GM12872 (cell line): ENCODE results near the gene OSTF1.

ENCODE experiments used
- TF ChIP-seq, protein P1 (sequence below): IDR thresholded peaks from 3 replicates; pipeline ENCODE4 v1.5.1; 2011; ENCODE audit warnings: low read depth, mild to moderate bottlenecking, low read length, moderate library complexity; ENCODE audit not compliant: insufficient read depth

The OSTF1 gene

DNA sequence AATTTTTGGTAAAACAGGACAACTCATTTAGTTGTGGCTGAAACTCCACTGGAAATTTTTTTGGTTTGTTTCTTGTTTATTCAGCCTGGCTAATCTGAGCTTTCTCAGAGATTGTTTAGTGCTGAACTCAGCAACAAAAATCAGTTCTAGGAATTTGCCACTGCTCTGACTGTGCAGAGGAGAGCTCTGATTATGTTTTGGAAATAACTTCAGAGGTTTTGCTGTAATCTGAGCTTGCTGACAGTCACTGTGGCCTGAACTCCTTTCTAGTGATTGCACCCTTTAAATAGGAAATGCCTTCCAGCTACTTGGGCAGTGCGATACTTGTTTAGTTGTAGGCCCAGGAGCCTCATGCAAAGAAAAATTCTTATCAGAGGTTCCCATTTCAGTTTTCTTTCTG, 60.2 kb downstream of the OSTF1 start:
- TF ChIP-seq, protein P1, sequence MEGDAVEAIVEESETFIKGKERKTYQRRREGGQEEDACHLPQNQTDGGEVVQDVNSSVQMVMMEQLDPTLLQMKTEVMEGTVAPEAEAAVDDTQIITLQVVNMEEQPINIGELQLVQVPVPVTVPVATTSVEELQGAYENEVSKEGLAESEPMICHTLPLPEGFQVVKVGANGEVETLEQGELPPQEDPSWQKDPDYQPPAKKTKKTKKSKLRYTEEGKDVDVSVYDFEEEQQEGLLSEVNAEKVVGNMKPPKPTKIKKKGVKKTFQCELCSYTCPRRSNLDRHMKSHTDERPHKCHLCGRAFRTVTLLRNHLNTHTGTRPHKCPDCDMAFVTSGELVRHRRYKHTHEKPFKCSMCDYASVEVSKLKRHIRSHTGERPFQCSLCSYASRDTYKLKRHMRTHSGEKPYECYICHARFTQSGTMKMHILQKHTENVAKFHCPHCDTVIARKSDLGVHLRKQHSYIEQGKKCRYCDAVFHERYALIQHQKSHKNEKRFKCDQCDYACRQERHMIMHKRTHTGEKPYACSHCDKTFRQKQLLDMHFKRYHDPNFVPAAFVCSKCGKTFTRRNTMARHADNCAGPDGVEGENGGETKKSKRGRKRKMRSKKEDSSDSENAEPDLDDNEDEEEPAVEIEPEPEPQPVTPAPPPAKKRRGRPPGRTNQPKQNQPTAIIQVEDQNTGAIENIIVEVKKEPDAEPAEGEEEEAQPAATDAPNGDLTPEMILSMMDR: no peak

DNA sequence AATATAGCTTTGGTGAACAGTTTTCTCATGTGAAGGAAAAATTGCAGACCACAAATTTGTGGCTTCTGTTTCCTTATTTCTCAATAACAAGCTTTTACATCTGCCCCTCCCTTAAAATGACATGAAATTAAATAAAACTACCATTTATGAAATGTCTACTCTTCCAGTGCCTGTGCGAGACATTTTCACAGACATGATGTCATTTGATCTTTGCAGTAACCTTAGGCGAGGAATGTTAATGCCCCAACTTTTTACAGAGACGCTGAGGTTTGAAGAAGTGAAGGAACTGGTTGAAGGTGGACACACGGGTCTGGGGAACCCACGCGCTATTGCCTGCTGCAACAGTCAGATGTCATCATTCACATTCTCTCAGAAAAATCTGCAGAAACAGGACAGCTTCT, 61.5 kb downstream of the OSTF1 start:
- TF ChIP-seq, protein P1: no peak

DNA sequence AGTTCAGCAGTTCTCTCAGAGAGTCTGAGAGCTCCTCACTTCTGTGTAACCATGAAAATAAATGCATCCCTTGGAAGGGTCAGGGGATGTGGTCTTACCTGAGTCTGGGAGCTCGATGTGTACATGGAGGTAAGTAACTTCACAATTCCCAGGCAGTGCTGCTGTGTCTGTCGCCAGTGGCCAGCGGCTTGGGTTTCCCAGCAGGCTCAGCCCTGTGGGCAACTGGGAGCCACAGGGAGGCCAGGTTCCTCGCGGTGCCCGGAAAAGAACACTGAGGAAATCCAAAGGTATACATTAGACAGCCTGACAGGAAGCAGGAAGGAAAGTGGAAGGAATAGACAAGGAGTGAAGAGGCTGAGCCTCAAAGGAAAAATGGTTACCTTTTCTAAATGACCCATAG, 62.2 kb downstream of the OSTF1 start:
- TF ChIP-seq, protein P1: no peak

DNA sequence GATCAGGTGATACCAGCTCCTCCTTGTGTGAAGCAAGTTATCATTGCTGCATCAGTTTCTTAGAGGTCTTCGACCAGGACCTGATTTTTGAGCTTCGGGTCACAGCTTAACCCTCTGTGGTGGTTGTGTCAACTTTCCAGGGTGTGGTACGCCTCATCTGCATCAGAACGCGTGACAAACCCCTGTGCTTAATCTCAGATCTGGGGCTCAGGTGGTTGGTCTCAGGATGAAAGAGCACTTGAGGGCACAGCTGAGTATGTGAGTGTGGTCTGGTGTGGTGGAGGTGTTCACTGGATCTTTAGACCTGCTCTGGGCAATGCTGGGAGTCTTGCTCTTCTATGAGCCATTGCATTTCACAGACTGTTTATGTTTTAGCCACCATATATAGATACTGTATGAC, 64.1 kb downstream of the OSTF1 start:
- TF ChIP-seq, protein P1: no peak

DNA sequence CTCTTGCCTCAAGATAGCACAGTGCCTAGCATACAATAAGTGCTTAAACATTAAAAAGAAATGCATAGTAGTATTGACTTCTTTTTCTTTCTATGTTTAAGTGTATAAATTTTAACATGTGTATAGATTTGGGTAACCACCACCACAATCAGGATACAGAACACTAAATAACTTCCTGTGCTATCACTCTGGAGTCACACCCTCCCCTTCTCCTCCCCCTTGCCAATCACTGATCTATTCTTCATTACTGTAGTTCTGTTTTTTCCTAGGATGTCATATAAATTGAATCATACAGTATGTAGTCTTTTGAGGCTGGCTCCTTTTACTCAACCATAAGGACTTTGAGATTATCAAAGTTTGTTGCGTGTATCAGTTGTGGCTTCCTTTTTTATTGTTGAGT, 68.5 kb downstream of the OSTF1 start:
- TF ChIP-seq, protein P1: no peak

DNA sequence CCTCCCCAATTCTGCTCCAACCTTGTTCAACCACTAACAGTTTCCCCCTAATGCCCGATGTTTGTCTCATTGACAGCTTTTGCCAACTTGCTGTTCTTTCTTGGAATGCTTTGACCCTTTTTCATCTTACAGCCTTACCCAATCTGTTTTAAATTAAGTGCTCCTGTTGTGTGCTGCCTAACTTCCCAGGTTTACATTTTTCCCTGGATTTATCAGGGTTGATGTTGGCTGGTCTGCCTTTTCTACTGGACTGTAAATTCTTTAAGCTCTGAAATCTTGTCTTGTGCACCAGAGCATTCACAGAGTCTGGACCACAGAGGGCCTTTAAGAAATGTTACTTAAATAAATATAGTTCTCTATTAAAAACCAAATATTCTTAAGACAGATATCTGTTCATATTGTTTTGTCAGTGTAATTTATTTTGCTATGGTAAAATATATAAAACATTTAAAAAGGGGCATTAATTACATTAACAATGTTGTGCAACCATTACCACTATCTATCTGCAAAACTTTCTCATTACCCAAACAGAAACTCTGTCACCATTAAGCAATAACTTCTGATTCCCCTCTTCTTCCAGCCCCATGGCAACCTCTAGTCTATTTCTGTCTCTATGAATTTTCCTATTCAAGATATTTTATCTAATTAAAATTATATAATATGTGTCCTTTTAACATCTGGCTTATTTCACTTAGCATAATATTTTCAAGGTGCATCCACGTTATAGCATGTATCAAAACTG, 73.0 kb downstream of the OSTF1 start:
- TF ChIP-seq, protein P1: no peak

DNA sequence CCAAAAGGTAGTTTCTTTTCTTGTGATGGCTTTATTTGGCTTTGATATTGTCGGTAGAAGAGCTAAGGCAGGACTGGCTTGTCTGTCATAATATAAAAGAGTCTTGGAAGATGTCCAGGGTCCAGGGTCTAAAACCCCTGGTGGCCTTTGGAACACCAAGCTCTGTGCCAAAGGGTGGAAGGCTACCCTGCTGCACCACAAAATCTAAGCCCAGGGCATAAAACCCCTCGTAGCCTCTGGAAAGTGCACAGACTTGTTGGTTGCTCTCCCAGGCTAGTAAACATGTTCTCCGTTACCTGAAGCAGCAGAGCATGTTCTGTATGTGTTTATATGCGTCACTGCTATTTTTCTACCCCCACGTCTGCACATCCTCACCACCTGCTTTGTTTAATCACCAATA, 75.5 kb downstream of the OSTF1 start:
- TF ChIP-seq, protein P1: no peak
